NCI-H2196 treated with DMSO at 0.1 percent for 48 hours (cell line): ENCODE measurements around the gene RCOR1.
"Not testable (repeated sequence)": the region's sequence is repeated elsewhere in the genome, so short reads cannot be mapped to it uniquely, and the experiment has no call there.

ENCODE experiments used
- DNase-seq: peaks from one replicate; lab custom pipeline; 2025; ENCODE audit not compliant: unreplicated experiment; lab: John Stamatoyannopoulos, UW

Gene RCOR1

DNA sequence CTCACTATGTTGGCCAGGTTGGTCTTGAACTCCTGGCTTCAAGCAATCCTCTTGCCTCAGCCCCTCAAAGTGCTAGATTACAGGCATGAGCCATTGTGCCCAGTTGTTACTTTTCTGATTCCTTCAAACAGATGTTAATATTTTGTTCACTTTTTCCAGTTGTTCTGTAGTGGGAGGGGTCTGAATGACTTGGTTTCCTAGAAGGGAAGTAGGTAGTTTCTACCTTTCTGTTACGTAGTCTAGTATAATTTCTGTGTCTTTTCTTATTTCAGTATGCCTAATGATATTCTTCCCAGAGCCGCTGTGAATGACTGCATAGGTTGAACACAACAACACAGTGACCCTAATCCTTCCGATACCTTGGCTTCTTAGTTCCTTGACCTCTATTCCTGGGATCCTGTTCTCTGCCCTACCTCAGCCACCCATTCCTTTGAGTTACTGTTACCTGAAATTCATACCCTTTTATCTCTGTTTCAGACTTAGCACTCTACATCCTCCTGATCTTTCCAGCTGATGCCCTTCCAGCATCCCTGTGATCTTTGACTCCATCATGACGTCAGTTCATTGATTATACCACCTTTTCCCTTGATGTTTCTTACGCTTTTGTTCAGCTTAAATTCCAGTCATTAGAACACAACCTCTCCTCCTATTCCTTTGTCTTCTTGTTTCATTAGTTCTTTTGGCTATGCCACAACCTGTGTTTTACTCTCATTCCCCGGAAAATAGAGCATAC, 33.3 kb downstream of the RCOR1 start:
- no peak for DNase-seq

DNA sequence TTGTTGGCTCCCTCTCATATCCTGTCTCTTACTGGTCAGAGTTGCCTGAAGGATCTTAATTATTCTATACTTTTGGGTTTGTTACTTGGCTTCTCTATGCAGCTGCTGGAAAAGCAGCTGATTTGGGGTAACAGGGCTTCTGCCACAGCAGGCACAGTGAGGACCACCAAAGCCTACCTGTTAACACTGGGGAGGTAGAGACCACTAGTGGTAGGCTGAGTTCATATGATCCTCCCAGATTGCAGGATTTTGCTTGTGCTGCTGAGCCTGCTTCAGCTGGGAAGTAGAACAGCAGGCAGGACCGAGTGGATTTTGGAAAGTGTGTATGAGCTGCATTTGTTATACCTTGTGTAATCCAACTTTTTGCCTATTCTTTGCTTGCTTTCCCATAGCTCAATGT, 34.1 kb downstream of the RCOR1 start:
- no peak for DNase-seq

DNA sequence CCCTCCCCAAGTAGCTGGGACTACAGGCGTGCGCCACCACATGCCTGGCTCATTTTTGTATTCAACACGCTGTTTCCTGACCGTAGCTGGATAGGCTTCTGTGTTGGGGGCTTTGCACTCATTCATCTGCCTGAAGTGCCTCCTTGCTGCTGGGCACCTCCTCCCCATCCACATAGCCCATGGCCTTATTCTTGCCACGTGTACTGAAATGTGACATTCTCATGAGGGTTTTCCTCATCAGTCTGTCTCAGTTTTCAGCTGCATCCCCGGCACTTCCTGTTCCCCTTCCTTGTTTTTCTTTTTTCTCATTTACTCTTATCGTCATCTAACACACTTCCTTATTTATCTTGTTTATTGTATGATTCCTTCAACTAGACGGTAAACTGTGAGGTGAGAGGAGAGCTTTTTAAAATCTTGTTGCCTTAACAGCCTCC, 36.6 kb downstream of the RCOR1 start:
- DNase-seq: no peak

DNA sequence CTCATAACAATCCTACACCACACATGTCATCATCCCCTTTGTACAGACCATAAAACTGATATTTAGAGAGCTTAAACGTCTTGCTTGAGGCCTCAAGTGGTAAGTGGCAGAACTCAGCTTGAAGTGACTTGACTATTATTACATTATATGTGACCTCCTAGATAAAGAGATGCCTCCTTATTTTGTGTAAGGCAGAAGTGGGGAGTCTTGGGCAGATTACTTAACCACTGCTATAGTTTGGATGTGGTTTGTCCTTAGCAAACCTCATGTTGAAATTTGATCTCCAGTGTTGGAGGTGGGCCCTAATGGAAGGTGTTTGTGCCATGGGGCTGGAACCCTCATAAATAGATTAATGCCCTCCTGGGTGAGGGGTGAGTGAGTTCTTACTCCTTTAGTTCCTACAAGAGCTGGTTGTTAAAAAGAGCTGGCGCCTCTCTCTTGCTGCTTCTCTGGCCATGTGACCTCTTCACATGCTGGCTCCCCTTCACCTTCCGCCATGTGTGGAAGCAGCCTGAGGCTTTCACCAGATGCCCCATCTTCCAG, 37.4 kb downstream of the RCOR1 start:
- no peak for DNase-seq

DNA sequence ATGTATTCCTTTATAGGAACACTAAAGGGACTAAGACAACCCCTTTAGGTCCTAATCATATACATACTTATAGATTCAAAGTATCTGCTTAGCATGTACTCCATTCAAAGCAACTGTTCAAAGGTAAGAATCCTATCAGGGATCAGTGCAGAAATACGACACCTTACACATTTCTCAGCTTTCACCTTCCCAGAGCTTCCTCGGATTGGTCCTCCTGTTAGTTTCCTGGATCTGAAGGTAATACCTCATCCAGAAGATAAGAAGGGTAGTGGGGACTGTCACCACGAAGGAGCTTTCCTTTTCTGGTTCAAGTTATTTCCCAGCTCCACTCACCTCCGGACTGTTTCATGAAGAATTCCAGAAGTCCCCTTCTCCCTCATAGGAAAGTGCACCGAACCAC, 38.0 kb downstream of the RCOR1 start:
- no peak for DNase-seq

DNA sequence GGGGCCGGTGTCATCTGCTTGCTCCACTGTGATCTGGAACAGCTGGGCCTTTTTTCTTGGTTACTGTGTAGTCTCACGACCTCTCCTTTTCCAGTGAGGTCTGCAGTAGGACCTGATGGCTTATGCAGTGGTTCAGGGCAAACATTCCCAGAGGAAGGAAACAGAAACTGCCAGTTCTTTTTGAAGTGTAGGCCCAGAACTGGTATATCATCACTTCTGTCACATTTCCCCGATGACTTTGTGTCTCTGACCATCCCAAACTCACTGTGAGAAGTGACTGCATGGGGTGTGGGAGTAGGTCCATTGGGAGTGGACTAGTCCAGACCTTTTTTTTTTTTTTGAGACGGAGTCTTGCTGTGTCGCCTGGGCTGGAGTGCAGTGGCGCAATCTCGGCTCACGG, 38.4 kb downstream of the RCOR1 start:
- DNase-seq: no peak

DNA sequence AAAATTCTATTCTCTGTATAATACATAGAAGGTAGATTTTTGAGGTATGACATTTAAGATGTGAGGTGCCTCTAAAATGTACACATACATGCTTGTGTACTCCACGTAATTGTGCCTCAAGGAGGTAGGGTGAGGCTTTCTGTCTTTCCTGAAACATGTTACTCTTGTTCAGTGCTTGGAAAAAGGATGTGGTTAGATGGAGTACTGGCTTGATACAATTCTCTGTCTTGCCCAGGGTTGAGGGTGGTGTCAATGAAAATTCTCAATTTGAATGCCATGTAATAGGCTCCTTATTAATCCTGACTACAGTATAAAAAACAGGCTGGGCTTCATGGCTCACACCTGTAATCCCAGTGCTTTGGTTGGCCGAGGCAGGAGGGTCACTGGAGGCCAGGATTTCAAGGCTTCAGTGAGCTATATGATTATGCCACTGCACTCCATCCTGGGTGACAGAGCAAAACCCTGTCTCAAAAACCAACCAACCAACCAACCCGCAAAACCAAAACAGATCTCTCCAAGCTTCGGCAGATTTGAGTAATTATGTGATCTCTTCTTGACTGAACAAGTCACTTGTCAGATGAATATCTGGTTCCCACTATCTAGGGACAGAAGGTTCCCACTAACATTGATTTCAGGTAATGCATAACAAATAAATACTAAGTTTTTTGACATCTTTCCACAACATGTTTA, 41.6 kb downstream of the RCOR1 start:
- DNase-seq: no peak

DNA sequence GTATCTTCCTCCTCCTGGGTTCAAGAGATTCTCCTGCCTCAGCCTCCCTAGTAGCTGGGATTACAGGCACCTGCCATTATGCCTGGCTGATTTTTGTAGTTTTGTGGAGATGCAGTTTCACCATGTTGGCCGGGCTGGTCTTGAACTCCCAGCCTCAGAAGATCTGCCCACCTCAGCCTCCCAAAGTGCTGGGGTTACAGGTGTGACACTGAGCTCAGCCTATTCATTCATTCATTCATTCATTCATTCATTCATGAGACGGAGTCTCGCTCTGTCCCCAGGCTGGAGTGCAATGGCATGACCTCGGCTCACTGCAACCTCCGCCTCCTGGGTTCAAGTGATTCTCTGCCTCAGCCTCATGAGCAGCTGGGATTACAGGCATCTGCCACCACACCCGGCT, 47.2 kb downstream of the RCOR1 start:
- DNase-seq: not testable (repeated sequence)

DNA sequence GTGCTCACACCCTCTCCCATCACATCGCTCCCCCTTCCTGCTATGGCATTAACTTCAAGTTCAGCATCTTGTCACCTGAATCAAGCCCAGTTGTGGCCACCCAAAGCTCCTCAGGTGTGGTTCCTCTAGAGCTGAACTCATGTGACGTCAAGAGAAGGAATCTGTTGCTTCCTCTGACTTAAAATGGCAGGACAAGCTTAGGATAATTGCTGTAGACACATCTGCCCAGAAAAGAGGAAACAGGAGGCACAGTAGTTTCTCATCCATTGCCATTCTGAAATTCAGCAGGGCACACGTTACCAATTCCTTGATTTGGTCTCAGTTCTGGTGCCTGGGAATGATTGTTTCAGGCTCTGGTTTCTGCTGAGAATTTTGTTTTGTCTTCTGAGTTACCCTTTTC, 52.1 kb downstream of the RCOR1 start:
- DNase-seq: no peak

DNA sequence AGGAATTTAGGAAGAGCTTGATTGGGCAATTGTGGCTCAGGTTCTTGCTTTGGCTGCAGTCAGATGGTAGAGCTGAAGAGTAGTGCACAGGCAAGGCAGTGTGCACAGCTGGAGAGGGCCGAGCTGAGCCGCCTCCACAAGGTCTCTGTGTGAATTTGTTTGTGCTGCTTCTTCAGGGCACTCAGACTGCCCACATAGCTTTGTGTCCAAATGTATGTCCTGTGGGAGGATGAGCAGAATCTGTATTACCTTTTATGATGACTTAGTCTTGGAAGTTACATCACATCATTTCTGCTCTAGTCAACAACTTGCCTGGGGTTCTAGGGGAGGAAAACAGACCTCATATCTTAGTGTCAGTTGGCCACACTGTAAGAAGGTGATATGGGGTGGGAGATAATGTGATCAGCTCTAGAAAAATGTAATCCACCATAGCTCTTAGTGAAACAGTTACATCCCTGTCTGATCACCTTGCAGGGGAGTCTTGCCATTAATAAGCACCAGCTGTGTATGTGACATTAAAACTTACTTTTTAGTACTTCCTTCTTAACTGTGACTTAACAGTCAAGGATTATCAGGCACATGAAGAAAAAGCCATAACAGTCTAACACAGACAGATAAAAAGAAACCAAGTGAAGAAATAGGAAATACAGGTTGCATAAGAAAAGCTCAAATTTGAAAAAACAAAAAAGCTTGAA, 53.4 kb downstream of the RCOR1 start:
- no peak for DNase-seq

DNA sequence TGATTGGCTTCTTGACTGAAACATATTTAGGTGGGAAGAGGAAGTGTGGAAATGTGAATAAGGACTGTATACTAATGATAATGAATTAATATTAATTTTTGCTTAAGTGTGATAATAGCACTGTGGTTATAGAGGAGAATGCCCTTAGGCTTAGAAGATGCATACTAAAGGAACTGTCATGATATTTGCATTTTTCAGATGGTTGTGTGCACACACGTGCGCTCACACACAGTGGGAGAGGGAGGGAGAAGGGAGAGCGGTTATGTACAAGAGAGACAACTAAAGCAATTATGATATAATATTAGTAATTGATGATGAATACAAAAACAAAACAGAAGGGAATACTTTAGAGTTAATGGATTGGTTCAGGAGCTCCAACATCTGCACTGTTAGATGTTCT, 54.2 kb downstream of the RCOR1 start:
- DNase-seq: no peak

DNA sequence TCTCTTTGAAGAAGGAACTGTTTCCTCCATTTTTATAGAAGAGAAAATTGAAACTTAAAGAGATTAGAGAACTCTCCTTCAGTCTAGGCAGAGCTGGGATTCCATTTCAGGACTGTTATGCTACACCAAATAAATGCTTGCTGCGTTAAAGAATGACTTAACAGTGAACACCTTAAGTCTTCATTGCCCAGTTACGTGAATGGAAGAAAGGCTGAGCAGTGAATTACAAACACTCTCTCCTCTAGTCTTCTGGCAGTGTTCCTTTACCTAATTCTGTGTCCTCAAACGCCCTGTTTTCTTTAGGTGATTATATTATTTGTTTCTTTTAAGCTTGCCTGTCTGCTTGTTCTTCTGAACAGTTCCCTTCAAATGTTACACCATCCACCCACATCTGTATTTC, 59.7 kb downstream of the RCOR1 start:
- no peak for DNase-seq

DNA sequence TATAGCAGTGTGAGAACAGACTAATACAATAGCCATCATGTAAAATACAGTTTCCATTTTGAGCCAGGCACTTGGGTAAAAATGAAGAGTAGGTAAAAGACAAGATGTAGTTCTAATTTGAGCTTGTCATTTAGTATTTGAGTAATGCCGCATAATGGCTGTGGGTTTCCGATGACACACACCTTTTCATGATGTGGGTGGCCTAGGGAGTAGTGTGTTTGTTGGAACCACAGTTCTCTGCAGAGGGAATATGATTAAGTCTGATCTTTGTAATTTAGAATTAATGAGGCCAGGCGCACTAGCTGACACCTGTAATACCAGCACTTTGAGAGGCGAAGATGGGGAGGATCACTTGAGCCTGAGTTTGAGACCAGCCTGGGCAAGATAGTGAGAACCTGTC, 61.8 kb downstream of the RCOR1 start:
- no peak for DNase-seq

DNA sequence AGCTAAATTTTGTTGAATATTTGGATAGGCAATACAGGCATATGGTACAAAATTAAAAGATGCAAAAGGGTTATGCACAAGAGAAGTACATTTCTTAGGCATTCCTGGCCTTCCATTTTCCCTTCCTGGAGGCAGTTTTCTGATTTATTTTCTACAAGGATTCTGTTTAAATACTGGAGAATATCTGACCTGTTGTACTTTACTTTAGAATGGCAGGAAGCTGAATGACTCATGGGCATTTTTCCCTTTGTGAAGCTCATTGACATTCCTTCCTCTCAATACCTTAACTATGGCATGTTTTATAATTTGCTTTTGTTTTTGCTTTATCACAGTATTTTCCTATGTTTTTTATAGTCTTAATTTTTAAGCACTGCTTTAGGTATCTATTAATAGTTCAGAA, 62.7 kb downstream of the RCOR1 start:
- no peak for DNase-seq

DNA sequence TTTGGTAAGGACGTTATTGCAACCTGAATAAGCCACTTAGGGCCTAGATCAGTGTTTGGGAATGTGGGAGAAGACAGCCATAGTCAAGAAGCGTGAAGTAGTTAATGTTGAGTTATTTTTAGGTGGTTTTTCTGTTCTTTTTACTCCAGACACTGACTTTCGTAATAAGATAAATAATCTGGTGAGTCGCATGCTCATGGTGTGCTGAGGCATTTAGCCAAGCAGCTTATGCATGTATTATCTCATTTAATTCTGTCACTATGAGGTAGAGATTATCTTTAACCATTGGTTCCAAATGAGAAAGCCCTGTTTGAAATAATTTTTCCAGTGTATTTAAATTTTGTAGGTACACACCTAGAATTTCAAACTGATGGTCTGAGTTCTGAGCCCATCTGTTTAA, 67.3 kb downstream of the RCOR1 start:
- DNase-seq: no peak

DNA sequence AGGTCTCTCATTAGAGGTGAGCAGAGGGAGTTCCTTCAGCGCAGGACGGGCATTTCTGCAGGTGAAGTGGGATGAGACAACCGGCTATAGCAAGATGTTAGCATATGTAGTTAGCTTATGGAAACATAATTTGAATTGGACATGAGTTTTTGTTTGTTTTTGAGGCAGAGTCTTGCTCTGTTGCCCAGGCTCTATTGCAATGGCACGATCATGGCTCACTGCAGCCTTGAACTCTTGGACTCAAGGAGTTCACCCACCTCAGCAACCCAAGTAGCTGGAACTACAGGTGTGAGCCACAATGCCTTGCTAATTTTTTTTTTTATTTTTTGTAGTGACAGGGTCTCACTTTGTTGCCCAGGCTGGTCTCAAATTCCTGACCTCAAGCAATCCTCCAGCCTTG, 69.2 kb downstream of the RCOR1 start:
- no peak for DNase-seq

DNA sequence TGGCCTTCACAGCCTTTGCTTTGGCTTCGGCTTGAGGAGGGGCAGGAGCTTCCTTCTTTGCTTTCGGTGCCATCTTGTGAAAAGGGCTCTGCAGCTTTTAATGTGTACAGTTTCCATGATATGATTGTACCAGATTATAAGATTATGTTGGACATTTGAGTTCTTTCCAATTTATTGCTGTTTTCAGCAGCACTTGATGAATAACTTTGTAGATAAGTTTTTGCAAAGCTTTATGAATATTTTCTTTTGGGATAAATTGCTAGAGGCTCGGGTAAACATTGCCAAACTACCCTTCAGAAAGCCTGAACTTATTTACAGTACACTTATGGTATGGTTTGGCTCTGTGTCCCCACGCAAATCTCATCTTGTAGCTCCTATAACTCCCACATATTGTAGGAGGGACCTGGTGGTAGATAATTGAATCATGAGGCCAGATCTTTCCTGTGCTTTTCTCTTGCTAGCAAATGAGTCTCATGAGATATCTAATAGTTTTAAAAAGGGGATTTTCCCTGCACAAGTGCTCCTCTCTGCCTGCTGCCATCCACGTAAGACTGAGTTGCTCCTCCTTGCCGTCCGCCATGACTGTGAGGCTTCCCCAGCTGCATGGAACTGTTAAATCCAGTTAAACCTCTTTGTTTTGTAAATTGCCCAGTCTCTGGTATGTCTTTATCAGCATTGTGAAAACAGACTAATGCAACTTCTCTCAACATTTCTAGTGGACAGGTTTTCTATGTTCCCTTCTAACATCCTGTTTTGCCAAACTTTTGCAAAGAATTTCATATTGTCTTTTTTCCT, 70.4 kb downstream of the RCOR1 start:
- no peak for DNase-seq

DNA sequence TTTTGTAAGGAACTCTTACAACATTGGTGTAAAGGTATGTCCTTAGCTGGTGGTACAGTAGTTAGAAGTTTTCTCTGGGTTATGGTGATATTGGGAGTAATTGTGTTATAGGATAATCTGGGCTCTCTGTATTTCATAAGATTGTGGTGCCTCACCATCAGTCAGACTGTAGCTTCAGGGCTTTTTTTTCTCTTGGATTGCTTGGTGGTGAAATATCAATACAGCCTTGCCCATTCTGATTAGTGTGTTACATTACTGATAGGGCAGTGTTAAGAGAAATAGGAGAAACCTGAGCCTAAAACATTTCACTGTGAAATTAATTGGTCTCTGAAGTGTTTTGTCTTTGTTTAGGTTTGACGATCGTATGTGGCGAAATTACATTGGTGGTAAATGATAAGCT, 71.0 kb downstream of the RCOR1 start:
- no peak for DNase-seq

DNA sequence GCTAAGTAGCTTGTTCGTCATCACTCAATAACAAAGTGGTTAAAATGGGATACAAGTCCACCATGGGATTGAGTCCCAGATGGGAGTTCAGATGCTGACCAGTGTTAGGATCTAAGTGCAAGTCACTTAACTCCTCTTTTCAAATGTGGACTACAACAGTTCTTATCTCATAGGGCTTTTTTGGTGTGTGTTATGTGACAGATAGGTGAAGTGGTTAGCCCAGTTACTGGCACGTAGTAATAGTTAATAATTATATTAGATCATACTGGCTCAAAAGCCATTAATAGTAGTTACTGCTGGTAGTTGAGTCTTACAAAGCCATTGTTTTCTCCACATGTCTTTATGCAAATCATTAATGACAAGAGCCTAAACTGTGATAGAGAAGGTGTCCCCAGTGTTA, 73.2 kb downstream of the RCOR1 start:
- no peak for DNase-seq

DNA sequence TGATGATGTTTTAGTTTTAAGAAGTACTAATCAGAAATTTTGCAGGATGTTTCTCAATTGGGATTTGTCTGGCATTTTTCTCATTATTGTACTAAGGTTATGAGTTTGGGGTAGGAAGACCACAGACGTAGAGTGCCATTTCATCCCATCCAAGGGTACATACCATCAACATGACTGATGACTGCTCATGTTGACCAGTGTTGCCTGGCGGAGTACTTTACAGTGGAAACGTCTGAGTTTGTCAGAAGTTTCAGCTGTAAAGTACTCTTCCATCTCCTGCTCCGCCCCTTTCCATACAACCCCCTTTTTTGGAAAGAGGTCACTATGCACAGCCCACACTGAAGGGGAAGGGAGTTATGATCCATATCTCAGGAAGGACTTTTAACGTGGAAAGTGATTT, 74.2 kb downstream of the RCOR1 start:
- no peak for DNase-seq

DNA sequence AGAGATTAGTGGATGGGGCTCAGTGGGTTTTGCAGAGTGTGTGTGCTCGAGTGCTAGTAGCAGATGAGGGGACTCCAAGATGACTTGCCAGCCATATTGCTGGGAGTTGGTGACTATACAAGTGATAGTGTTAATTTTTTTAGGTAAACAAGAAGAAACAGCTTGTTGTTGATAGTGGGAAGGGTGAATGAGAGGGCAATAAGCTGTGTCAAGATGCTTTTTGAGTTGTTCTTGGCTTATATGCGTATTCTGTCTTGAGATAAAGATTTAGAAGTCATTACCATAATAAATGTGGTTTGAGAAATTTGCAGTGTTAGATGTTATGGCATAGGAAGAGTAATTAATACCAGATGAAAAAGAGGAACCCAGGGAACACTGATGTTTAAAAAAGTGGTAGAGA, 75.3 kb downstream of the RCOR1 start:
- DNase-seq: no peak
